Body of pancreas (tissue), 4 donors: ENCODE results near the gene GALNT15.

Source experiments
- POLR2A ChIP-seq, 3 donors: fragments of 450-650 bp; IDR thresholded peaks; one replicate each; pipeline ENCODE4 v1.6.1; 2016; ENCODE audit warnings: antibody characterized with exemption in 3 of 3, mild to moderate bottlenecking in 2 of 3
- TF ChIP-seq, protein P1 (sequence below), 7 experiments: fragments of 450-650 bp in 4 of 7; fragments of 200-600 bp in 3 of 7; sonication (generic) in 3 of 7; IDR thresholded peaks; one replicate each; pipeline ENCODE4 v1.5.1; 2016 to 2019; ENCODE audit warnings: antibody characterized with exemption in 7 of 7

DNA sequence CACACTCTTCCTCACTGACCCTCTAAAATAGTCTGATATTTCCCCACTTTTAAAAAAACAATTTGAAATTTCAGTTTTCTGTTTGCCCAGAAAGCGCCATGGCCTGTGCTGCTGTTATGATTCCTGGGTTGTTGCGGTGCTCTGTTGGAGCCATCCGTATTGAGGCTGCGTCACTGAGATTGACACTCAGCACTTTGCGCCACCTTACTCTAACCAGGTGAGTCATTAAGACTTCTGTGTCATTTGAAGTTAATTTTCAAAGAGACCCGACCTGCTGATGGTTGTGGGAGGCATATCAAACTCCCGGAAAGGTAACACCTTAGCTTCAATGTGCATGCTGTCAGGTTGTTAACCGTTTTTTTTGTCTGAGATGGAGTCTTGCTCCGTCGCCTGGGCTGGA, 96.4 kb downstream of the GALNT15 start:
- TF ChIP-seq, protein P1, sequence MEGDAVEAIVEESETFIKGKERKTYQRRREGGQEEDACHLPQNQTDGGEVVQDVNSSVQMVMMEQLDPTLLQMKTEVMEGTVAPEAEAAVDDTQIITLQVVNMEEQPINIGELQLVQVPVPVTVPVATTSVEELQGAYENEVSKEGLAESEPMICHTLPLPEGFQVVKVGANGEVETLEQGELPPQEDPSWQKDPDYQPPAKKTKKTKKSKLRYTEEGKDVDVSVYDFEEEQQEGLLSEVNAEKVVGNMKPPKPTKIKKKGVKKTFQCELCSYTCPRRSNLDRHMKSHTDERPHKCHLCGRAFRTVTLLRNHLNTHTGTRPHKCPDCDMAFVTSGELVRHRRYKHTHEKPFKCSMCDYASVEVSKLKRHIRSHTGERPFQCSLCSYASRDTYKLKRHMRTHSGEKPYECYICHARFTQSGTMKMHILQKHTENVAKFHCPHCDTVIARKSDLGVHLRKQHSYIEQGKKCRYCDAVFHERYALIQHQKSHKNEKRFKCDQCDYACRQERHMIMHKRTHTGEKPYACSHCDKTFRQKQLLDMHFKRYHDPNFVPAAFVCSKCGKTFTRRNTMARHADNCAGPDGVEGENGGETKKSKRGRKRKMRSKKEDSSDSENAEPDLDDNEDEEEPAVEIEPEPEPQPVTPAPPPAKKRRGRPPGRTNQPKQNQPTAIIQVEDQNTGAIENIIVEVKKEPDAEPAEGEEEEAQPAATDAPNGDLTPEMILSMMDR (IDR thresholded peaks at IDR 0.05), result no peak
- no peak for TF ChIP-seq POLR2A (IDR thresholded peaks at IDR 0.05)
